CD1c-positive myeloid dendritic cell (primary cell): ENCODE measurements around the gene LRRC8A.
"Not testable (repeated sequence)": the region's sequence is repeated elsewhere in the genome, so short reads cannot be mapped to it uniquely, and the experiment has no call there.

ENCODE experiments used
- DNase-seq: peaks from one replicate; pipeline ENCODE4 v3.0.0-alpha.2; 2016; ENCODE audit errors: extremely low spot score

Gene LRRC8A

GRCh38 chr9:128870128-128870940 lies 11.6 kb upstream of the LRRC8A start:
- DNase-seq, result no peak

GRCh38 chr9:128870941-128871265 lies 11.0 kb upstream of the LRRC8A start:
- DNase-seq, result not testable (repeated sequence)

GRCh38 chr9:128877852-128878251 lies 4.1 kb upstream of the LRRC8A start:
- DNase-seq, result no peak

GRCh38 chr9:128882677-128883603 lies 1.0 kb downstream of the LRRC8A start:
- peak; percentile 52 for DNase-seq

- DNase-seq, result no peak
Observed at GRCh38 chr9:128884164-128884563, 2.2 kb downstream of the LRRC8A start.

- no peak for DNase-seq
Observed at GRCh38 chr9:128885376-128885775, 3.4 kb downstream of the LRRC8A start.

- no peak for DNase-seq
Observed at GRCh38 chr9:128885798-128886197, 3.9 kb downstream of the LRRC8A start.

GRCh38 chr9:128886211-128886891 lies 4.4 kb downstream of the LRRC8A start:
- no peak for DNase-seq

GRCh38 chr9:128887049-128887448 lies 5.1 kb downstream of the LRRC8A start:
- no peak for DNase-seq

- DNase-seq, result no peak
Observed at GRCh38 chr9:128887914-128888350, 6.0 kb downstream of the LRRC8A start.

- DNase-seq, result no peak
Observed at GRCh38 chr9:128891321-128892220, 9.6 kb downstream of the LRRC8A start.

- peak; percentile 36 for DNase-seq
Observed at GRCh38 chr9:128892221-128892921, 10.4 kb downstream of the LRRC8A start.

- no peak for DNase-seq
Observed at GRCh38 chr9:128893354-128893753, 11.4 kb downstream of the LRRC8A start.

GRCh38 chr9:128894764-128895163 lies 12.8 kb downstream of the LRRC8A start:
- no peak for DNase-seq

GRCh38 chr9:128895556-128895955 lies 13.6 kb downstream of the LRRC8A start:
- no peak for DNase-seq

GRCh38 chr9:128898382-128898781 lies 16.4 kb downstream of the LRRC8A start:
- DNase-seq, result no peak

- no peak for DNase-seq
Observed at GRCh38 chr9:128898845-128899565, 17.1 kb downstream of the LRRC8A start.

GRCh38 chr9:128899566-128900322 lies 17.8 kb downstream of the LRRC8A start:
- peak; percentile 66 for DNase-seq

- no peak for DNase-seq
Observed at GRCh38 chr9:128901379-128901778, 19.4 kb downstream of the LRRC8A start.
